OCI-LY3 (cell line): ENCODE data around the gene ACOT9.

ENCODE experiments used
- EZH2phosphoT487 ChIP-seq: fragments of 200-600 bp; shearing (Covaris generic); IDR thresholded peaks from 2 replicates; pipeline ENCODE4 v1.6.1; 2018; ENCODE audit warnings: antibody characterized with exemption, mixed run types, low read depth
- TF ChIP-seq, protein P1 (sequence below): fragments of 200-600, 300-600 bp; sonication (generic); IDR thresholded peaks from 2 replicates; pipeline ENCODE4 v1.5.1; 2014; ENCODE audit warnings: antibody characterized with exemption, low read length, low read depth

DNA sequence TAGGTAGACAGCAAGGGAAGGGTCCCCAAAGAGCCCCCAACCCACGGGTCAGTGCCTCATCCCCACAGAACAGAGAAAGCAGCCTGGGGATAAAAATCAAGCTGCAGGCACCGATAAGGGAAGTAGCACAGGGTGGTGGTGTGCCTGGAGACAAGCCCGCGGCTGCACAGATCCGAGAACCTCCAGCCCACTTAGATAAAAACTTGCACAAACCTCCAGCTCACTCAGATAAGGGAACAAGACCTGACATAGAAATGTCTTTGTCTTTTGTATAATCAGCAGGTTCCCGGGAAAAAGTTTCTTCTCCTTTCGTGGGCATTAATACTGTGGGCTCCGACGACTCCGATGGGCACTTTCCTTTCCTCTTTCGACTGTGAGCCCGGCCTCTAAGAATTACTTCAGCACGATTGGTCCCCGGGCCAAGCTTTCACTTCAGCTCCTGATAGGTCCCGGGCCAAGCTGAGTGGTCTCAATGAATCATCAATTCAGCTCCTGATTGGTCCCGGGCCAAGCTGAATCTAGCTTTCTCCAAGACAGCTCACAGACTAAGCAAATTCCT is 43.4 kb downstream of the ACOT9 start:
- TF ChIP-seq, protein P1, sequence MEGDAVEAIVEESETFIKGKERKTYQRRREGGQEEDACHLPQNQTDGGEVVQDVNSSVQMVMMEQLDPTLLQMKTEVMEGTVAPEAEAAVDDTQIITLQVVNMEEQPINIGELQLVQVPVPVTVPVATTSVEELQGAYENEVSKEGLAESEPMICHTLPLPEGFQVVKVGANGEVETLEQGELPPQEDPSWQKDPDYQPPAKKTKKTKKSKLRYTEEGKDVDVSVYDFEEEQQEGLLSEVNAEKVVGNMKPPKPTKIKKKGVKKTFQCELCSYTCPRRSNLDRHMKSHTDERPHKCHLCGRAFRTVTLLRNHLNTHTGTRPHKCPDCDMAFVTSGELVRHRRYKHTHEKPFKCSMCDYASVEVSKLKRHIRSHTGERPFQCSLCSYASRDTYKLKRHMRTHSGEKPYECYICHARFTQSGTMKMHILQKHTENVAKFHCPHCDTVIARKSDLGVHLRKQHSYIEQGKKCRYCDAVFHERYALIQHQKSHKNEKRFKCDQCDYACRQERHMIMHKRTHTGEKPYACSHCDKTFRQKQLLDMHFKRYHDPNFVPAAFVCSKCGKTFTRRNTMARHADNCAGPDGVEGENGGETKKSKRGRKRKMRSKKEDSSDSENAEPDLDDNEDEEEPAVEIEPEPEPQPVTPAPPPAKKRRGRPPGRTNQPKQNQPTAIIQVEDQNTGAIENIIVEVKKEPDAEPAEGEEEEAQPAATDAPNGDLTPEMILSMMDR, result no peak
- no peak for TF ChIP-seq EZH2phosphoT487
